SH-SY5Y (cell line): ENCODE results near the gene TREM2.

Experiments used
- GATA2 ChIP-seq: IDR thresholded peaks from 2 replicates; pipeline ENCODE4 v1.6.1; 2011; ENCODE audit warnings: mild to moderate bottlenecking, low read depth, low read length
- GATA3 ChIP-seq: IDR thresholded peaks from 2 replicates; pipeline ENCODE4 v1.6.1; 2011; ENCODE audit warnings: low read depth, mild to moderate bottlenecking, low read length, moderate library complexity

TREM2 gene

DNA sequence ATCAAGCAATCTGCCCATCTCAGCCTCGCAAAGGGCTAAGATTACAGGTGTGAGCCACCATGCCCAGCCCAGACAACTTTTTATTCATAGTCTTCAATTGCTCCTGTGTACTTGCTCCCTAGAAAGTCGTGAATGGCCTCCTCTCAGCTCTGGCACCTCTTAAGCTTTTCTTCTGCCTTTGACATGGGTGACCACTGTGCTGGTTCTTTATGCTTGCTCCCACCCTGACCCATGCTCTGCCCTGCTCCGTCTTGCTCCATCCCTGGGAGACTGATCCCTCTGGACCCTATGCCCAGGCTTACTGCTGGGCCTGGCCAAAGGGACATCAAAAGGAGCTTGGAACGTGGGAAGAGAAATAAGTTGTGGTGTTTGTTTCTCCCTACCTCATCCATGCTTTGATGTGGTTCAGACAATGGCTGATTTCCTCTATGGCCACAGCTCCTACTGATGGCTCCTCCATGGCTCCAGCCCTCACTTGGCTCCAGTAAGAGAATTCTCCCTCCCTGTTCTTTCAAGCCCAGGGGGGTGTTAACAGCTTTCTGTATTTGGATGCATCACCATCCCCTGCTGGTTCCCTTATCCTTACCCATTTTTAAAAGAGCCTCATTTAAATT is 7.7 kb upstream of the TREM2 start:
- TF ChIP-seq GATA2 (no peak), GATA3 (no peak)

DNA sequence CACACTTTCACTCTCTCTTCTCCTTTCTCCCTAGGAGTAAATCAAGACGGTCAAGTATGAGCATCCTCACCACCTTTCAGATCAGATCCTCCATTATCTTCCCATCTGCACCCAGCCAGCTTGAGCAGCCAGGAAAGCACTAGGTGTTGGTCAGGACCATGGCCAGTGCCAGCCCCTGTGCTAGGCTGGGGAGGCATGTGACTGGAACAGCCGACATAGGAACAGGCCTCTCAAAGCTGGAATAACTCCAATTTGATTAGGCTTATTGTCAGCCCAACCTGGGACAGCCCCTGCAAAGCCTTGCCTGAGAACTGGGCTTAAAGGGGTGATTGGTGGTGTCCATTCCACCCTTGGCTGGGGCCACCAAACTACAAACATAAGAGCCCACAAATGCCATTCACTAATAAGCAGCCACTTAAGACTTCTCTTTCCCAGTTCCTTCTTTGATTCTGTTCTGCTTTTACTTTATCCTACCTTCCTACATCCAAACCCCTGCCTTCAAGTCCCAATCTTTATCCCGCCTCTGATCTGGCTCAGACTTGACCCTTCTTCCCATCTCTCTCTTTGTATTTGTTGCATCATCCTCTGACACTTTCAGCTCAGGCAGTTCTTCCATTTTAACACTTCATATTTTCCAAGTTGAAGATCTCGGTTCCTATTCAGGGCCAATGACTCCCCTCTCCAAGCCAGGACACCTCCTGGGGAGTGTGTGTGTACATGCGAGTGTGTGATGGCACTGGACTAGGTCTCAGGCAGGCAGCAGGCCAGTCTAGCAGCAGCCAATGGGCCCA is 4.5 kb upstream of the TREM2 start:
- TF ChIP-seq GATA3 (no peak), GATA2 (no peak)

DNA sequence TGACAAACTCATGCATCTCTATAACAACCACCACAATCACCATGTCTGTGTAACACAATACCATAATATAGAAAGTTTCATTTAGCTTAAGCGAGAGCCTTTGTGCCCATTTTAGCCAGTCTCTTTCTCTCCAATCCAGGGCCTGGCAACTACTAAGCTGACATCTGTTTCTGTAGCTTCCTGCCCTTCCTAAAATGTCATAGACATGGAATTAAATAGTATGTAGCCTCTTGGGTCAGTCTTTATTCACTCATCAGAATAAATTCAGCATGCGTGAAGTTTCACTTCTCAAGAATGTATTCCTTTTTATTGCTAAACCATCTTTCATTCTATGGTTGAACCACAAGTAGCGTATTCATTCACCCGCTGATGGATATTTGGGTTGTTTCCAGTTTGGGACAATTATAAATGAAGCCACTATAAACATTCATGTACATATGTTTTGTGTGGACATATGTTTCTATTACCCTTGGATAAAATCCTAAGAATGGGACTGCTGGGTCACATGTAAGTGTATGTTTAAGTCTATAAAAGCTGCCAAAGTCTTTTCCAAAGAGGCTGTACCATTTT is 1.7 kb upstream of the TREM2 start:
- TF ChIP-seq GATA2 (no peak), GATA3 (no peak)

DNA sequence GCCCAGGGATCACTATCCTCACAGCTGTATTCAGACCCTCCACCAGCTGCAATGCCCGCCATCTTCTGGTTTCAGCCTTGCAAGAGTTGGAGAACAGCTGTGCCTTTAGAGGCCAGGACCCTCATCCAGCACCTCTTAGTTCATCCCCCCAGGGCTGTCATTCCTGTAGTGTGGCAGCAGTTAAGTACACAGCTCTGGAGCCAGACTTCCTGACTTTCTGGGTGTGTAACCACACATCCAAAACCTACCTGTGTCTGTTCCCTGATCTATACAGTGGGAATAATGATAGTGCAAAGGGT is 452 bp upstream of the TREM2 start:
- TF ChIP-seq GATA3 (no peak), GATA2 (no peak)

DNA sequence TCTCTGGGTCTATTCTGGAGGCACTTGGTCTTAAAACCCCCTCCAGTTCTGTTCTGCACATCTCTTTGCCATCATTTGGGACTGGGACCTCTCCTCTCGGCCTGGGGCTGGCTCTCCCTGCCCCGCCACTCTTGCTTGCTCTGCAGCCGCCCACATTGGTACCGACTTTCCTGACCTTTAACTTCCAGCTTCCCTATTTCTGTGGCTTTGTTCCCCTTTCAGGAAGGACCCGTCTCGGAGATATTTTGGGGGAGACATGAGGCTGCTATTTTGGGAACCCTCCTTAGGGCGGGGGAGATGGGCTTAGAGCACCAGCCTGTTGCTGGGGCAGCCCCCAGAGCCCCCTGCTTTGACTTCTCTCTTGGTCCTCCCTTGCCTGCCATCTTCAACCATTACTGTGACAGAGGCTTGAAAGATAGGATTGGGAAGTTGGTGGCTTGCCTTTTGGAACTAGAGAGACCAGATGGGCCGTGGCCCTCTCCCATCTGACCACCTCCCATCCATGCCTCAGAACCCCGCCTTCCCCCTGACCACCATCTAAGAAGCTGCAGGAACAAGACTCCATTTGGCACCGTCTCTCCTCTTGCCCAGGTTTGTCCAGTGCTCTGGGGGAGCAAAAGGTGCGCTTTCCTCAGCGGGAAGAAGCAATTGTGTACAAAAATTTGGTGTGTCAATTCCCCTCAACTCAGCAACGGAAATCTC is 914 bp downstream of the TREM2 start:
- TF ChIP-seq GATA2 (no peak), GATA3 (no peak)

DNA sequence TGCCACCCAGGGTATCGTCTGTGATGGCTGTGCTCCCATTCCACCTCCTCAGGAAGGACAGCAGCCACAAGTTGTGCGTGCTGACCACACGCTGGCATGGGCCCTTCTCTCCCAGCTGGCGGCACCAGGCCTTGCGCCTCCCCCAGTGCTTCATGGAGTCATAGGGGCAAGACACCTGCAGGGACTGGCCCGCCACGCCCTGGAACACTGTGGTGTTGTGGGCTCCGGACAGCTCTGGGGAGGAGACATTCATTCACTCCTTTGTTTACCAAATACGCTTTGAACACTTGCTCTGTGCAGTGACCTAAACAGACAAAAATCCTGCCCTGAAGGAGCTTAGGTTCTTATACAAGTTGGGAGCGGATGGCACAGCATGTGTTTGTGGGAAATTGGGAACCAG is 1.5 kb downstream of the TREM2 start:
- no peak for TF ChIP-seq GATA2
- no peak for TF ChIP-seq GATA3

DNA sequence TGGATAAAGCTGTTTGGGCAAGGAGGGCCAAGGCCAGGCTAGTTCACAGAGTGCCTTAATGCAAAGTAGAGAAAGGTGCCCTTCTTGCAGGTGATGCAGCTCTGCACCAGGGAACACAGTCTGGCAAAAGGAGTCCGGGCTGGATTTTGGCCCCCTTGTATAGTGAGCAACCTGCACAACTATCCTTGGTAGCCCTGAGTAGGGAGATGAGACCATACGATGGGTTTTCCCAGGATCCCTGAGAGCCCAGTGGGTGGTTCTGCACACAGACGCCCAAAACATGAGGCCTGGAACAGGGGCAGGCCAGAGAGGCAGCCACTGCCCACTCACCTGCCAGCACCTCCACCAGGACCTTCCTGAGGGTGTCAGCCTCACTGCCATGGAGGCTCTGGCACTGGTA is 2.0 kb downstream of the TREM2 start:
- TF ChIP-seq GATA2 (no peak), GATA3 (no peak)

DNA sequence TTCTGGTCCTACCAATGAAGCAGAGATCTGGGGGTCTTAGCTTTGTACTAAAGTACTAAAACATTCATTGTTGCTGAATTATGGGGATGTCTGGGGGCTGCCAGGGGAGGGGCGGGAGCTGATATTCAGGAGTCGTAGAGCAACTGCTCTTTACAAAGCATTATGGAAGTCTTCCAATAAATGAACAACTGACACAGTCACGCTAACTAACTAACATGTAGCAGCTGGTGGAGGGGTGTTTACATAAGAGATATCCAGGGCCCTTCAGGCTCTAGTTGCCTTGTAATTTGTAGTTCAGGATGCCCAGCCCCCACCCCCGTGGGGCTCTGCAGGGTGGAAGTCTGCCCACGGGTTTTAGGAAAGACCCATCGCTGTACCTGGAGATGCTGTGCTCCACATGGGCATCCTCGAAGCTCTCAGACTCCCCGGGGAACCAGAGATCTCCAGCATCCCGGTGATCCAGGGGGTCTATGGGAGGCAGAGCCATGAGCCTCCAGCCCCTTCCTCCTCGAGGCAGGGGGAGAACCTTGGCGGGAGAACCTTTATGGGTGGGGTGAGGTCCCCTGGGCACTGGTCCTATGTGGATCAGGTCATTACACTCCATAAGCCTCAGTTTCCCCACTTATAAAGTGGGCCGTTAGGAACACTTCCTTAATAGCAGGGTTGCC is 3.4 kb downstream of the TREM2 start:
- TF ChIP-seq GATA2 (no peak), GATA3 (no peak)

DNA sequence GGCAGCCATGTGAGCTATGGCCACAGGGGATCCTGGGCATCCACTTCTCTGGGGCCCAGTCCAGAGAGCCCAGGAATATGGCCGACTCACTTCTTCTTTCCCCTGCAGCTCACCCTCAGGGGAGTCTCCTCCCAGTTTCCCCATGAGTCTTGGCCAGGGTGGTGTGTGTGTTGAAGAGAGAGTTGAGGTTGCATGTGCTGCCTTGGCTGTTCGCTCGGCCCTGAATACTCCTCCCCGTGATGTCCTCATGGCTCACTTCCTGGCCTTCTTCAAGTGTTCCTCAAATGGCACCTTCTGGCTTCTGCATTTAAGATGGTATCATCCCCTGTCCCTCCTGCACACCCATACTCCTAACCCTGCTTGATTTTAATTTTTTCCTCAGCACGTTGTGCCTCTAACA is 5.6 kb downstream of the TREM2 start:
- no peak for TF ChIP-seq GATA2
- no peak for TF ChIP-seq GATA3

DNA sequence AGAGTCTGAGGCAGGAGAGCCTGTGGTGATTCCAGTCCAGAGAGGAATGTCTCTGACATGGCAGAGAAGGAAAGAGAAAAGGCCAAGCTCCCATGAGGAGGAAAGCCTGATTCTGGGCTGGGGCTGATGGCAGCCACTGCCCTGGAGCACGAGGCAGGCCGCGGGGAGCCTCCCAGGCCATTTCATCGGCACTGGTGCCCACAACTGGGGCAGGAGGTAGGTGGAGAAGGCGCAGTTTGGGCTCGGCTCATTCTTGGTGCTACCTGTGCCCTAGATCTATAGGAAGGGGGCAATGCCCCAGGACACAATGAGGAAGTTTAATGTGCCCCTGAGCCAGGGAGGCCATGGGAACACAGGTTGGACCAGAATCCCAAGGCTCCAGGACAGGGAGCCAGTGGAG is 6.1 kb downstream of the TREM2 start:
- TF ChIP-seq GATA2: no peak
- no peak for TF ChIP-seq GATA3

DNA sequence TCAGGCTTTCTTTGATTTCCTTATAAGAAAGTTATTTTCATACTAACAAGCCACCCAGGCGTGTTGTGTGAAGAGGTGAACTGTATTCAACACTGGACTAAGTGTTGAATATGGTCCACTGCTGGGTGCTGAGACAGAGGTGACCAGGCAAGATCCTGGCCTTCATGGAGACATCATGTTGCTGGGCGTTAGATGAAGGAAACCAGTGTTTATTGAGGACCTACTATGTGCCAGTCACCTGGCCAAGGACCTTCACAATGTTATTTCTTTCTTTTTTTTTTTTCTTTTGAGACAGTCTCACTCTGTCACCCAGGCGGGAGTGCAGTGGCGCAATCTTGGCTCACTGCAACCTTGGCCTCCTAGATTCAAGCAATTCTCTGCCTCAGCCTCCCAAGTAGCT is 6.9 kb downstream of the TREM2 start:
- no peak for TF ChIP-seq GATA3
- no peak for TF ChIP-seq GATA2

DNA sequence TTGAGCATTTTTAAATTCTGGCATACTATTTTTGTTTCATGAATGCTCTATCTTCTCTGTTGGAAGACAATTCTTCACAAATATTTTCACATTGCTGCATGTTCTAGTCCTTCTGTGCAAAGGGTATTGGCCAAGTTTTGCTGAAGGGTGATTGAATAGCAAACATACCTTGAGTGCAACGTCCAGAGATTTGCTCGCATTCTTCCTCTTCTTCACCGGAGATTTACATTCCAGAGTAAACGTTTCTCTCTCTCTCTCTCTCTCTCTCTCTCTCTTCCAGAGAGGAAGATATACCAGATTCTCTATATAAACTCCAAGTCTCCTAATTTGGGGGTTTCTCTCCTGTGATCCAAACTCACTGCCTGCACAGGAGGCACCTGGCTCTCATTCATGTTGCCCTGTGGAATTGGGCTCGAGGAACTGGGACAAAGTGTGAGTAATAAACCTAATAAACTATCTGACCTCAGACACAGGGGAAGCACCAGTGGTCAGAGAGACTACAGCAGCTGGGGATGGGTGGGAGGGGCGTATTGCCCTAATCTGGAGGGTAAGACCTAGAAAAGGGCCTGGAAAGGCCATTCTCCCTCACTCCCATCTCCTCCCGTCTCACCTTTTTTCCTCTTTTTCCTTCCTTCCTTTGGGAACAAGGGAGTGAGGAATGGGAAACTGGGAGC is 7.6 kb downstream of the TREM2 start:
- TF ChIP-seq GATA3: no peak
- TF ChIP-seq GATA2: no peak

DNA sequence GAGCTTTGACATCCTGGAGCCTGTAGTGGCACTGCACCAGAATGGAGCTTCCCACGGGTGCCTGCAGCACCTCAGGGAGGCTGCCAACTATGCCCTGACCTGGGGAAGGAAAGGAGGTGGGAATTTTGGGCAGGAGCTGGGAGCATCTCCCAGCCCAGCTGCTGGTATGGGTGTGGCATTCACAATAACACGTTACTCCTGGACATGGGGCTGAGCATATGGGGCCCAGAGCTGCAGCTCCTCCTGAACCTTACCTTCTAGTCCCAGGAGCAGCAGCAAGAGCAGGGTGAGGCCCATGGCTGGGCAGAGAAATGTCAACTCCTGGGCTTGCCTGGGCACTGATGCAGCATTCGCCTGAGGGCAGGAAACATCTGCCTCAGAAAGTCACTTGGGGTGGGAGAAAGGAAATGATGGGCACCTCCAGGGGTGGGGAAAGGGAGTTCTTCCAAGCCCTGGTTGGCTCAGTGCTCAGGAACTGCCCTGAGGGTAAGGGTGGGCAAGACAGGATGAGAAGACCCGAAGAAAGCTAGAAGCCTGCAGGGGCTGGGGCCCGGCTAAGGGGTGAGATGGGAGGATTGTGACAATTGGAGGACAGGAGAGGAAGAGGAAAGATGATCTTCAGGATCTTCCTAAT is 8.8 kb downstream of the TREM2 start, which contains the start of gene TREML1:
Gene TREML1 (minus strand): TSS at position 356 of the 634 bp plus-strand sequence. CDS start 59 bp downstream, at position 297.
- TF ChIP-seq GATA3 (no peak), GATA2 (no peak)

DNA sequence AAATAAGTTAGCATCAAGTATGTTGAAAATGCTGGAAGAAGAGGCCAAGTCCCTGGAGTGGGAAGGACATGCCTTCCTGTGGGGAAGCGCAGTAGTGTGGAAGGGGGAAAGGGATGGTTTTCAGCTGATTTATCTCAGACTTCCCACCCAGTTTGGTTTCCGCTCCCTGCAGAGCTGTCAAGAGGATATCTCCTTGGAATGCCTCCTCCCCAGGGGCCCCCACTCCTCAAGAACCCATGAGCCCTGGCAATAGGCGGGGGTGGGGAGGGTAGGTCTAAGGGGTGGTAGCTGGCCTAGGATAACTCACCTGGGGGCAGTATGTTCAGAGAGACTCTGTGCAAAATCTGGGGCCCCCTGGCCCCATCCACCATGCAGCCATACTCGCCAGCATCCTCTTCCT is 9.5 kb downstream of the TREM2 start:
- TF ChIP-seq GATA3 (no peak), GATA2 (no peak)
